Vagina (tissue), 2 donors: ENCODE results near the gene MMP12. TPM values are rescaled to one million over a fixed set of nuclear protein-coding genes. Genes with fewer than 3 reads are reported as not detected.

Experiments
- DNase-seq, 2 donors: peaks; one replicate each; pipeline ENCODE4 v3.0.0-alpha.2; 2017; ENCODE audit errors: extremely low spot score in 2 of 2
- H3K27ac ChIP-seq: fragments of 200-600 bp; sonication (generic); one replicate; pipeline ENCODE4 v1.5.1; 2019
- H3K27me3 ChIP-seq: fragments of 200-600 bp; sonication (generic); one replicate; pipeline ENCODE4 v1.5.1; 2019
- H3K36me3 ChIP-seq, 2 donors: fragments of 200-600 bp; sonication (generic); one replicate each; pipeline ENCODE4 v1.5.1; 2017 to 2019
- H3K4me1 ChIP-seq: fragments of 200-600 bp; sonication (generic); one replicate; pipeline ENCODE4 v1.5.1; 2019
- H3K4me3 ChIP-seq, 2 donors: fragments of 200-600 bp; sonication (generic); 1 replicate in 1 of 2; 2 replicates in 1 of 2; pipeline ENCODE4 v1.5.1; 2016 to 2019
- H3K9me3 ChIP-seq: fragments of 200-600 bp; sonication (generic); one replicate; pipeline ENCODE4 v1.5.1; 2019
- POLR2A ChIP-seq, 2 donors: fragments of 450-650 bp; IDR thresholded peaks; one replicate each; pipeline ENCODE4 v1.6.1; 2017; ENCODE audit warnings: antibody characterized with exemption in 2 of 2, mild to moderate bottlenecking in 2 of 2, moderate library complexity in 2 of 2
- POLR2AphosphoS5 ChIP-seq, 2 donors: sonication (generic); formaldehyde crosslinking; IDR thresholded peaks; one replicate each; pipeline ENCODE4 v1.9.0; 2017; ENCODE audit warnings: antibody characterized with exemption in 2 of 2, mild to moderate bottlenecking in 2 of 2, low read depth in 1 of 2; ENCODE audit not compliant: insufficient read depth in 1 of 2
- intact Hi-C: fragments of 100-400 bp; cut with DNase I; formaldehyde crosslinking; loops from one replicate; pipeline ENCODE4 v1.15.1; 2023
- total RNA-seq: library from RNA; depleted of rRNA; stranded (reverse); fragments of >200 nt; gene quantifications from one replicate; pipeline ENCODE4 v1.2.3, GENCODE V29; 2016
- TF ChIP-seq, protein P1 (sequence below), 3 experiments: fragments of 450-650 bp in 2 of 3; fragments of 200-600 bp in 1 of 3; sonication (generic) in 1 of 3; IDR thresholded peaks; one replicate each; pipeline ENCODE4 v1.5.1; 2017 to 2019; ENCODE audit warnings: antibody characterized with exemption in 3 of 3, mild to moderate bottlenecking in 2 of 3, moderate library complexity in 2 of 3

Gene MMP12
- total RNA-seq, 1 donor from 2014 or later, result not detected

DNA sequence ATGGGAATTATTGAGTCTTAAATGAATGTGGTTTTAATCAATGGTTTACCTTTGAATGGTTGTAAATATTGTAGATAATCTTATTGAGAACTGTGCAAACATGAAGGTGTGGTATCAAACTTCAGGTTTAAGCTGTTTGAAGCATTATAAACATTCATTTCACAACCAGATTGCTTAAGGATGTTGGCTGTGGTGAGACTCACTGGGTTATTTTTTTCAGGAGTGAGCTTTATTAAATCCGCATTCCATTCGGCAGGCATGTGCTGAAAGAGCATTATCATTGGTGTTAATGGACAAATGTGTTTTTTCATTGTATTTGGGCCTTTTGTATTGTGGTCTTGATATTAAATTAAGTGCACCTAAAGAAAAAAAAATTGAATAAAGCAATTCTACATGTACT lies 41.1 kb downstream of the MMP12 start:
- H3K27ac ChIP-seq, result no peak overlapping the region
- no peaks in the 10 kb centered on the region for H3K36me3 ChIP-seq
- no peaks in the 10 kb centered on the region for H3K9me3 ChIP-seq
- H3K4me3 ChIP-seq, result no peak overlapping the region
- no peaks in the 10 kb centered on the region for H3K27me3 ChIP-seq
- intact Hi-C loops, result no loop called here
- DNase-seq, result no peak
- TF ChIP-seq POLR2AphosphoS5 (IDR thresholded peaks at IDR 0.05; ENCODE audit: insufficient read depth in 1 of 2, low read depth in 1 of 2), result no peak
- H3K4me1 ChIP-seq, result no peaks in the 10 kb centered on the region

DNA sequence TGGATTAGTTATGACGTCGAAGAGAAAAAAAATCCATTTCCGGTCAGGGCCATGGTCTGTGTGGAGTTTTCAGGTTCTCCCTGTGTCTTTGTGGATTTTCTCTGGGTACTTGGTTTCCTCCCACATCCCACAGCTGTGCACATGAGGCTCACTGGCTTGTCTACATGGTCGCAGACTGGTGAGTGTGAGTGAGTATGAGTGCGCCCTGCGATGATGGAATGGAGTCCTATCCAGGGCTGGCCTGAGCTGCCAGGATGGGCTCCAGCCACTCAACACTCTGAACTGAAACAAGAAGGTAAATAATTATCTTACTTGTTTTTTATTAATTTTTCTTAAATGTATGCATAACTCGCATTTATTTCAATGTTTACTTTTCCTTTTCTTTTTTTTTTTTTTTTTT lies 42.2 kb downstream of the MMP12 start:
- Histone ChIP-seq H3K27me3 (no peaks in the 10 kb centered on the region), H3K9me3 (no peaks in the 10 kb centered on the region), H3K27ac (no peak overlapping the region), H3K4me3 (no peak overlapping the region), H3K4me1 (no peaks in the 10 kb centered on the region), H3K36me3 (no peaks in the 10 kb centered on the region)
- intact Hi-C loops, result no loop called here
- TF ChIP-seq POLR2AphosphoS5 (IDR thresholded peaks at IDR 0.05; ENCODE audit: insufficient read depth in 1 of 2, low read depth in 1 of 2) (no peak), POLR2A (IDR thresholded peaks at IDR 0.05) (no peak)
- TF ChIP-seq, protein P1, sequence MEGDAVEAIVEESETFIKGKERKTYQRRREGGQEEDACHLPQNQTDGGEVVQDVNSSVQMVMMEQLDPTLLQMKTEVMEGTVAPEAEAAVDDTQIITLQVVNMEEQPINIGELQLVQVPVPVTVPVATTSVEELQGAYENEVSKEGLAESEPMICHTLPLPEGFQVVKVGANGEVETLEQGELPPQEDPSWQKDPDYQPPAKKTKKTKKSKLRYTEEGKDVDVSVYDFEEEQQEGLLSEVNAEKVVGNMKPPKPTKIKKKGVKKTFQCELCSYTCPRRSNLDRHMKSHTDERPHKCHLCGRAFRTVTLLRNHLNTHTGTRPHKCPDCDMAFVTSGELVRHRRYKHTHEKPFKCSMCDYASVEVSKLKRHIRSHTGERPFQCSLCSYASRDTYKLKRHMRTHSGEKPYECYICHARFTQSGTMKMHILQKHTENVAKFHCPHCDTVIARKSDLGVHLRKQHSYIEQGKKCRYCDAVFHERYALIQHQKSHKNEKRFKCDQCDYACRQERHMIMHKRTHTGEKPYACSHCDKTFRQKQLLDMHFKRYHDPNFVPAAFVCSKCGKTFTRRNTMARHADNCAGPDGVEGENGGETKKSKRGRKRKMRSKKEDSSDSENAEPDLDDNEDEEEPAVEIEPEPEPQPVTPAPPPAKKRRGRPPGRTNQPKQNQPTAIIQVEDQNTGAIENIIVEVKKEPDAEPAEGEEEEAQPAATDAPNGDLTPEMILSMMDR (IDR thresholded peaks at IDR 0.05), result no peak
- DNase-seq, result no peak

DNA sequence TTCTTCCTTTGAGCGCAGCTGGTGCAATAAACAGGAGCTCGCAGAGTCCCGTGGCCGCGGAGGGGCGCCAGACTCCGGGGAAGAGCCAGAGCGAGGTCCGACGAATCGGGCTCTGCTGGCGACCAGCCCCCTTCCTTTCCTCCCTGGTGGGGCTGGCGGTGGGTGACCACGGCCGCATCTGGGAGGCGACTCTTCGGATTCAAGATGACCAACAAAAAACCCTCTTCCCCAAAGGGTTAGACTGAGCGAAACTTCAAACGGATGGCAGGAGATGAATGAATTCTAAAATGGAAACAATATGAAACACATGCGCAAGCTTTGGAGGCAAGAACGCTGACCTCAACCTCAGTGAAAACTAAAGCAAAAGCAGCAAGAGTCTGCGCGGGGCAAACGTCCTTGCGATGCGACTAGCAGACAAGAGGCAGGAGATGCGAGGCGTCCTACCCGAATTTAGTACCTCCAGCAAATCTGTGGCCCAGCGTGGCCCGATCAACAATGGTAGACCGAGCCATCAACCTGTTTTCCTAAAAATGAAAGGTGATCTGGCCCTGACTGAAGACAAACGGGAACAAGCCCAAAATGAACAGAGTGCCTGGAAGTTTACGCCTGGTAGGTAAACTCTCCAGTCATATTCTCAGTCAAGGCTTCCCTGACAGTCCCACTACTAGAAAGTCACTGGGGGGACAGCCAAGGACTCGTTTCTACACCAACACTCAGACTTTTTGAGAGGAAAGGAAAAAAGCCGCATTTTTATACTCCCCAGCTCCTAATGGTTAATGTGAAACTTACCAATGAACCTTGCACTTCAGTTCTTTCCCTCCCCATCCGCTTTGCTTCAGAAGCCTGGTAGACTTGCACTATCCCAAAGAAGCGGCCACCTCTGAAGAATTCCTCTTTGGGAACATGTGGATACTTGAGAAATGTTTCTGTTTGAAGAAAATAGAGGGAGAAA lies 43.0 kb downstream of the MMP12 start:
- intact Hi-C loops, result no loop called here
- no peaks in the 10 kb centered on the region for H3K27me3 ChIP-seq
- no peak for DNase-seq
- H3K9me3 ChIP-seq, result no peaks in the 10 kb centered on the region
- H3K4me1 ChIP-seq, result no peaks in the 10 kb centered on the region
- no peak overlapping the region for H3K27ac ChIP-seq
- TF ChIP-seq, protein P1 (IDR thresholded peaks at IDR 0.05), result no peak
- no peak for TF ChIP-seq POLR2AphosphoS5 (IDR thresholded peaks at IDR 0.05; ENCODE audit: insufficient read depth in 1 of 2, low read depth in 1 of 2)
- TF ChIP-seq POLR2A (IDR thresholded peaks at IDR 0.05), result no peak
- no peaks in the 10 kb centered on the region for H3K36me3 ChIP-seq
- H3K4me3 ChIP-seq, result no peak overlapping the region

DNA sequence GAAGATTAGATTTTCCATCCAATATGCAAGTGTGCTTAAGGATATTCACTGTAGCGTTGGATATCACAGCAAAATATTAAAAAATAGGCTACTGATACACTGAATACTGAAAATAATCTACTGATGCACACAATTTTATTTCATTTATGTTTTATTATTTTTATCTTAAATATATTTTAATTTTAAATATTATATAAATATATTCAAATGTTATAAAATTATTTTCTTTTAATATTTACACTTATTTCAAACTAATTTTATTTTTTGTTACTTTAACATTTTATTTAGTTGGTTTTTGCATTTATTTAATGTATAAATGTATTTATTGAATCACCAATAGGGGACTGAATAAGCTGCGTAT lies 43.7 kb downstream of the MMP12 start:
- TF ChIP-seq POLR2AphosphoS5 (IDR thresholded peaks at IDR 0.05; ENCODE audit: insufficient read depth in 1 of 2, low read depth in 1 of 2) (no peak), POLR2A (IDR thresholded peaks at IDR 0.05) (no peak)
- TF ChIP-seq, protein P1 (IDR thresholded peaks at IDR 0.05), result no peak
- no peaks in the 10 kb centered on the region for H3K36me3 ChIP-seq
- no peaks in the 10 kb centered on the region for H3K4me1 ChIP-seq
- no peaks in the 10 kb centered on the region for H3K27me3 ChIP-seq
- H3K9me3 ChIP-seq, result no peaks in the 10 kb centered on the region
- intact Hi-C loops, result no loop called here
- no peak overlapping the region for H3K27ac ChIP-seq
- DNase-seq, result no peak
- H3K4me3 ChIP-seq, result no peak overlapping the region

DNA sequence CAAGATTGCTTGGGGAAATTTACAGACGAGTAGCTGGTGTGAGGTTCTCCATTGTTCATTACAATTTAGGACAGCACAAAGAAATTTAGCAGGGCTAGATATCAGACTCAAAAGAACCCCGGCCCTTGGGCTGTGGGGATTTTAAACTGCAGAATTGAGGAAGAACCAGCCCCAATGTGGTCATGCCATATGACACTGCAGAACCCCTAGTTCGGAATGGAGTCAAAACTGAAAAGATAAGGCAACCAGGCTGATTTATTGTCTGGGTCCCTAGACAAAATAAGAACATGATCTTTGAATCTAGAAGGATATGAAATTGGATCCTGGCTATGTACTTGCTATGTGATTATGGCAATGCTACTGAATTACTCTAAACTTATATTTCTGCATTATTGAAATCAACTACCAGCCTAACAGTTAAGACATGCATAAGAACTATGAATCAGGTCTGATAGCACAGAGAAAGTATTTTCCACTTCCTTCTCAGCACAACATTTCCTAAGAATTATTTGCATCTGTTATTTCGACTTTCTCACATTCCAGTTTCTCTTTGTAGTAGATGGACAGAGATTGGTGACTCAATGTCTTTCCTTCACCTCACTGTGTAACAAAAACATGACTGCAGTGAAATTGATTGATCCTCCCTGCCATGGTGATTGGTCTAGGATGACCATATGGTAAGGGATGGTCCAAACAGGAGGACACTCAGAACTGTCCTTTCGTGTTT lies 44.6 kb downstream of the MMP12 start:
- Histone ChIP-seq H3K9me3 (no peaks in the 10 kb centered on the region), H3K4me3 (no peak overlapping the region), H3K27me3 (no peaks in the 10 kb centered on the region), H3K27ac (no peak overlapping the region), H3K36me3 (no peaks in the 10 kb centered on the region), H3K4me1 (no peaks in the 10 kb centered on the region)
- TF ChIP-seq POLR2AphosphoS5 (IDR thresholded peaks at IDR 0.05; ENCODE audit: insufficient read depth in 1 of 2, low read depth in 1 of 2), result no peak
- intact Hi-C loops, result no loop called here
- DNase-seq, result no peak
